Mucosa of descending colon (tissue), 3 donors: ENCODE data around the gene BARHL1. TPM values are rescaled to one million over a fixed set of nuclear protein-coding genes. Genes with fewer than 3 reads are reported as not detected.

Experiments used
- ATAC-seq: fragments of 200-7000 bp; cut with Tn5 transposase; one replicate; pipeline ENCODE4 v1.9.1; 2020; ENCODE audit warnings: mild to moderate bottlenecking, moderate library complexity
- DNase-seq, 3 donors: peaks; one replicate each; pipeline ENCODE4 v3.0.0-alpha.2; 2020
- H3K36me3 ChIP-seq: fragments of 200-600 bp; one replicate; pipeline ENCODE4 v1.8.0; 2021; ENCODE audit warnings: low read depth, mild to moderate bottlenecking
- H3K4me1 ChIP-seq: fragments of 200-600 bp; one replicate; pipeline ENCODE4 v1.8.0; 2021; ENCODE audit warnings: low read depth, mild to moderate bottlenecking
- H3K4me3 ChIP-seq: fragments of 200-600 bp; one replicate; pipeline ENCODE4 v1.8.0; 2021; ENCODE audit warnings: mild to moderate bottlenecking
- H3K9me3 ChIP-seq: fragments of 200-600 bp; one replicate; pipeline ENCODE4 v1.8.0; 2021; ENCODE audit warnings: mild to moderate bottlenecking
- CTCF ChIP-seq: fragments of 200-600 bp; IDR thresholded peaks from one replicate; pipeline ENCODE4 v1.8.0; 2022; ENCODE audit warnings: antibody characterized with exemption, mild to moderate bottlenecking
- intact Hi-C, 2 donors: fragments of 100-400 bp; cut with DNase I in 1 of 2; cut with micrococcal nuclease in 1 of 2; formaldehyde crosslinking; loops; one replicate each; pipeline versions ENCODE4 v1.11.0 to v1.11.1; 2022; cut with DNase I, micrococcal nuclease
- total RNA-seq, 3 donors: library from RNA; stranded (reverse); fragmentation: NEBNext Ultra II Directional in 2 of 3; extraction: Animal tissue kit (Norgen Biotek cat#: 25700) in 2 of 3; gene quantifications; one replicate each; pipeline versions ENCODE4 v1.2.1 to v1.2.4, GENCODE V29; 2021 to 2023
- donor health status: DM: no; HTN: no; CAD: no; lungs with moderate emphysema.
- donor health status: DM: no; HTN: no; CAD: no.
- donor health status: DM: no; HTN: yes; CAD: no.

BARHL1 gene
- total RNA-seq, 3 donors from 2014 or later, result not detected

- no peak overlapping the region for H3K4me3 ChIP-seq
- peak; percentile 39 for ATAC-seq
- TF ChIP-seq CTCF, result no peak
- no peaks in the 10 kb centered on the region for H3K36me3 ChIP-seq
- DNase-seq, result peak in 1 of 3 donors; percentile 44
- H3K4me1 ChIP-seq, result peaks cover 8% of the 10 kb centered on the region
- intact Hi-C loops, result no loop called here
- no peaks in the 10 kb centered on the region for H3K9me3 ChIP-seq
These were observed 39.8 kb downstream of the BARHL1 start for GRCh38 chr9:132622159-132622558.

- no peaks in the 10 kb centered on the region for H3K36me3 ChIP-seq
- H3K4me3 ChIP-seq, result no peak overlapping the region
- peaks cover 11% of the 10 kb centered on the region for H3K4me1 ChIP-seq
- no peak for TF ChIP-seq CTCF
- no peaks in the 10 kb centered on the region for H3K9me3 ChIP-seq
- intact Hi-C loops, result no loop called here
- no peak for DNase-seq
- no peak for ATAC-seq
These were observed 43.9 kb downstream of the BARHL1 start for GRCh38 chr9:132626285-132626684.

DNA sequence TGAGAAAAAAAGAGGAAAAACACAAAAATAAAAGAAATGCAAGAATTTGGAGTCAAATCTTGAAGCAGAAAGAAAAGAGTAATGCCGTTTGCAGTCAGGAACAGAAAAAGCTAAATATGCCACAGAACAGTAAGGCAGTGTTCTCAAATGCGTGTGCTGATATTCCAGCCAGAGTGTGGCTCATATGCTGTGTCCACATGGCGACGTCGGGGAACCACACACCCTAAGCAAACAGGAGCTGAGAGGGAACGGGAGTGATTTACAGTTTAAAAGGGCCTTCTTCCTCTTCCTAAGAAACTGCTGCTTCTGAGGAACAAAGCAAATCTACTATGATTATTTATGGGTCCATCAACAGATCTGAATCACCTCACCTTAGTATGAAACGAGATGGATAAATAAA is 44.7 kb downstream of the BARHL1 start:
- intact Hi-C loops, result no loop called here
- peaks cover 11% of the 10 kb centered on the region for H3K4me1 ChIP-seq
- no peaks in the 10 kb centered on the region for H3K36me3 ChIP-seq
- H3K9me3 ChIP-seq, result no peaks in the 10 kb centered on the region
- DNase-seq (peak in 2 of 3 donors; percentile 45 to 47), ATAC-seq (peak; percentile 98)
- TF ChIP-seq CTCF, result no peak
- no peak overlapping the region for H3K4me3 ChIP-seq

DNA sequence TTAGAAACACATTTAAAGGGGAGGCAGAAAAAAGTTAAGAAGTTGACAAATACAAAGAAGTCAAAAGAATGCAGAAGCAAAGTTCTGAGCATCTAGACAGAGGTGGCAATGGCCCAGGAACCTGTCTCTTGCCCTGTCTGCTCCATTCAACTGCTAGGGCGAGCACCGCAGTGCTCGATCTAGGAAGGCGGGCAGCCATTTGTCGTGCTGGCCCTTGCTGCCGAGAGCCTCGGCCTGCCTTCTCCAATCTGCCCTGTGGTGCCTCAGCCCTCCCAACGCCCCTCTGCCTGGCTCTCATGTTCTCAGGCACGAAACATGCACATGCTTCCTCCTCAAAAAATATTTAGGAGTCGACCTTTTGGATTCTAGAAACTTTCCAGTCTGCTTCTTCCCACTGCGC is 45.2 kb downstream of the BARHL1 start:
- no peak overlapping the region for H3K4me3 ChIP-seq
- intact Hi-C loops, result no loop called here
- TF ChIP-seq CTCF, result no peak
- no peaks in the 10 kb centered on the region for H3K9me3 ChIP-seq
- H3K36me3 ChIP-seq, result no peaks in the 10 kb centered on the region
- ATAC-seq (no peak), DNase-seq (no peak)
- H3K4me1 ChIP-seq, result peaks cover 11% of the 10 kb centered on the region

GRCh38 chr9:132628746-132629145 is 46.3 kb downstream of the BARHL1 start:
- no peak overlapping the region for H3K4me3 ChIP-seq
- intact Hi-C loops, result no loop called here
- TF ChIP-seq CTCF, result no peak
- no peak for ATAC-seq
- no peaks in the 10 kb centered on the region for H3K9me3 ChIP-seq
- no peaks in the 10 kb centered on the region for H3K36me3 ChIP-seq
- no peak for DNase-seq
- peaks cover 11% of the 10 kb centered on the region for H3K4me1 ChIP-seq

DNA sequence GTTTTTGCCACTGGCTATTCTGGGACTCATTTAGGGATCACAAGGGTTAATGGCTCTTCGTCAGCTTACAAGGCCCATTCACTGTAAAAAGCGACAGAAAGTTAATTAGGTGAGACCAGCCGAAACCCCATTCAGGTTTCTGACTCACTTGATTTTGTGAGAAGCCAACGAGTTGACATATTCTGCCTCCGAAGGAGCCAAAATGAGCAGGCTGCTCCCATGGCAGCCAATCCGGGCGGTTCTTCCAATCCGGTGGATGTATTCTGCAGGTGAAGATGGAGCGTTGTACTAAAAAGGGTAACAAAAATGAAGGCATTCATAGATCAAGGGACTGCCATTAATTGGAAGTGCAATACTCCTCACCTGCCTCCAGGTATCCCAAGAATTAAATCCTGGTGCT is 47.7 kb downstream of the BARHL1 start:
- ATAC-seq (no peak), DNase-seq (no peak)
- Histone ChIP-seq H3K4me3 (no peak overlapping the region), H3K9me3 (no peaks in the 10 kb centered on the region), H3K4me1 (peaks cover 11% of the 10 kb centered on the region), H3K36me3 (no peaks in the 10 kb centered on the region)
- intact Hi-C loops, result no loop called here
- TF ChIP-seq CTCF, result no peak
